ENCODE measurements around the gene TNIK.

GRCh38 chr3:171346019-171346418 lies 114.2 kb downstream of the TNIK start:
- TF ChIP-seq CTCF (IDR thresholded peaks at IDR 0.05): no peak
- TF ChIP-seq POLR2A (IDR thresholded peaks at IDR 0.05): no peak
